Measurements from ENCODE around the gene SCAMP3.

SCAMP3 gene

DNA sequence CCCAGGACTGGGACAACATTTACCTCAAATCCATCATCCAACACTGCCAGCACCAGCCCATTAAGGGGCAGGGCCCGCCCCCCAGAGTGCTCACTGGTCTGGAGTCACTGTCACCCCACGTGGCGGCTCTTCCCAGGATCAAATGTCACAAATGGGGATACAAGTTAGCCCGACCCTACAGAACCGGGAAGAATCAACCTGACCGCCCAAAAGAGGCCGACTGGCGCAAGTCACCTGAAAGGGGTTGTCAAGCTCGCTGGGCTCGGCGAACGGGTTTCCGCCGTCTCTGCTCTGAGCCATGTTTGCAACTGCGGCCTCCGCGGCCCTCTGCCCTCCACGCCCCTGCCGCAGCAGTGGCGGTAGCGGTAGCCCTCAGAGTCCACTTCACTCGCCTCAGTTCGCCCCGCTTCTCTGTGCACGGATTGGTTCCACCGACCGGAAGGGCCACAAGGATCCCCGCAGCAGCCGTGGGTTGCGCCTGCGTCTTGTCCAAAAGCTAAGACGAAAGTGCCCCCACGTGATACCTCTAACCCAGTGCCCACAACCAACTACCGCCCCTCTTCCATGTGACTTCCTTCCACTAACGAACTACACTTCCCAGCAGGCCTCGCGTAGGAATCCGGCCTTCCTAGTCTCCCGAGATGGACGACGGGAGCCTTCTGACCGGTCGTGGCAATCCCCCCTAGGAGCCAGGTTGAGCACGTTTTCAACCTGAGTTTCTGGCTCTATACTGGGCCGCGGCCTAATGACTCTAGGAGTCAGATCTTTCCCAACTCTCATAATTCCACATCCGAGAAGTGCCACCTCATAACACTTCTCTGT, at the start of gene SCAMP3:
Gene SCAMP3 (minus strand): TSS at position 509 of the 822 bp plus-strand sequence. CDS start 209 bp downstream, at position 300.
- Mint-ChIP-seq H3K4me1 (peaks cover 18% of the 10 kb centered on the region), H3K9me3 (no peaks in the 10 kb centered on the region), H3K36me3 (ENCODE audit: low read depth) (peaks cover 65% of the 10 kb centered on the region), H3K27ac (peak within 1 kb of the TSS; percentile 64 to 86 (median 81)), H3K4me3 (peak within 1 kb of the TSS; percentile 96 to 97 (median 97)), H3K27me3 (ENCODE audit: low read depth) (no peaks in the 10 kb centered on the region)
- TF ChIP-seq, protein P1, sequence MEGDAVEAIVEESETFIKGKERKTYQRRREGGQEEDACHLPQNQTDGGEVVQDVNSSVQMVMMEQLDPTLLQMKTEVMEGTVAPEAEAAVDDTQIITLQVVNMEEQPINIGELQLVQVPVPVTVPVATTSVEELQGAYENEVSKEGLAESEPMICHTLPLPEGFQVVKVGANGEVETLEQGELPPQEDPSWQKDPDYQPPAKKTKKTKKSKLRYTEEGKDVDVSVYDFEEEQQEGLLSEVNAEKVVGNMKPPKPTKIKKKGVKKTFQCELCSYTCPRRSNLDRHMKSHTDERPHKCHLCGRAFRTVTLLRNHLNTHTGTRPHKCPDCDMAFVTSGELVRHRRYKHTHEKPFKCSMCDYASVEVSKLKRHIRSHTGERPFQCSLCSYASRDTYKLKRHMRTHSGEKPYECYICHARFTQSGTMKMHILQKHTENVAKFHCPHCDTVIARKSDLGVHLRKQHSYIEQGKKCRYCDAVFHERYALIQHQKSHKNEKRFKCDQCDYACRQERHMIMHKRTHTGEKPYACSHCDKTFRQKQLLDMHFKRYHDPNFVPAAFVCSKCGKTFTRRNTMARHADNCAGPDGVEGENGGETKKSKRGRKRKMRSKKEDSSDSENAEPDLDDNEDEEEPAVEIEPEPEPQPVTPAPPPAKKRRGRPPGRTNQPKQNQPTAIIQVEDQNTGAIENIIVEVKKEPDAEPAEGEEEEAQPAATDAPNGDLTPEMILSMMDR (IDR thresholded peaks at IDR 0.05; ENCODE audit: unreplicated experiment in 3 of 3), result no peak

DNA sequence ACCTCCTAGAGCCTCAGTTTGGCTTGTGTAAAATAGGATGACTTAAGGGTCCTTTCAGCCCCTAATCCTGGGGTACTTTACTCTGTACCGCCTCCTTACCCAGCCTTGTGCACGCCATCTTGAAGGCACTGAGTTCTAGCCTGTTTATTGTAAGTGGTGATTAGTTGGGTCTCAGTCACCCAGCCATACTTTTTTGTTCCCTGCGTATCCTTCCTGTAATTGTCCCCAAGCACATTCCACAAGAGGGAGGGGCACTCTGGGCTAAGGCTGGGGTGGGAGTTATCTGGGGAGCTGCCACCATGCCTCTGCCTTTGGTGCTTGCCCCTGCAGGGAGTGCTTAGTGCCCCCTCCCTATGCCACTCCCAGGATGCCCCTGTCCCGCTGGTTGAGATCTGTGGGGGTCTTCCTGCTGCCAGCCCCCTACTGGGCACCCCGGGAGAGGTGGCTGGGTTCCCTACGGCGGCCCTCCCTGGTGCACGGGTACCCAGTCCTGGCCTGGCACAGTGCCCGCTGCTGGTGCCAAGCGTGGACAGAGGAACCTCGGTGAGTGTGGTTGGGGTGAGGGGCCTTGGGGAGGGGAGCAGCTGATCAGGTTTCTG, 47.4 kb upstream of the SCAMP3 start:
- Mint-ChIP-seq H3K4me3 (peak overlapping the region; percentile 97 to 99 (median 97)), H3K27me3 (ENCODE audit: low read depth) (no peaks in the 10 kb centered on the region), H3K36me3 (ENCODE audit: low read depth) (peaks cover 24% of the 10 kb centered on the region), H3K4me1 (peaks cover 28% of the 10 kb centered on the region), H3K9me3 (no peaks in the 10 kb centered on the region), H3K27ac (peak overlapping the region; percentile 87 to 97 (median 96))
- TF ChIP-seq, protein P1 (IDR thresholded peaks at IDR 0.05; ENCODE audit: unreplicated experiment in 3 of 3), result no peak

- Mint-ChIP-seq H3K4me3 (peak within 1 kb of the TSS; percentile 97 to 99 (median 97)), H3K4me1 (peaks cover 28% of the 10 kb centered on the region)
Observed at GRCh38 chr1:155308493-155309422, 46.6 kb upstream of the SCAMP3 start, which contains the start of gene FDPS. Gene FDPS (plus strand): TSS chr1:155308866. CDS start chr1:155309790, 924 bp downstream.

DNA sequence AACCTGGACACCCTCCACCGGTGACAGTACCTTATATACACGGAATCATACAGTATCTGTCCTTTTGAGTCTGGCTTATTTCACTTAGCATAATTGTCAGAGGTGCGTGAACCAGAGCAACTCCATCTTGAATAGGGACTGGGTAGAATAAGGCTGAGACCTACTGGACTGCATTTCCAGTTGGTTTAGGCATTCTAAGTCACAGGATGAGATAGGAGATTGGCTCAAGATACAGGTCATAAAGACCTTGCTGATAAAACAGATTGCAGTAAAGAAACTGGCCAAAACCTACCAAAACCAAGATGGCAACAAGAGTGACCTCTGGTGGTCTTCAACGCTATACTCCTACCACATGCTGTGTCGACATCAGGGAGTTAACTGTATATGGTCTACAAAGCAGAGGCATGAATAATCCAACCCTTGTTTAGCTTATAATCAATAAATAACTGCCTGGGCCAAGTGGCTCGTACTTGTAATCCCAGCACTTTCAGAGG, 45.1 kb upstream of the SCAMP3 start:
- no peaks in the 10 kb centered on the region for H3K9me3 Mint-ChIP-seq
- peak overlapping the region; percentile 29 to 64 (median 59) for H3K4me3 Mint-ChIP-seq
- peak overlapping the region; percentile 67 to 96 (median 93) for H3K27ac Mint-ChIP-seq
- H3K27me3 Mint-ChIP-seq (ENCODE audit: low read depth), result no peaks in the 10 kb centered on the region
- TF ChIP-seq, protein P1 (IDR thresholded peaks at IDR 0.05; ENCODE audit: unreplicated experiment in 3 of 3), result peak in 2 of 3 experiments; percentile 17 to 50
- H3K36me3 Mint-ChIP-seq (ENCODE audit: low read depth), result peaks cover 13% of the 10 kb centered on the region
- H3K4me1 Mint-ChIP-seq, result peaks cover 22% of the 10 kb centered on the region

More at GRCh38 chr1:155308493-155309422, 46.6 kb upstream of the SCAMP3 start, which contains the start of gene FDPS:
- Mint-ChIP-seq H3K36me3 (ENCODE audit: low read depth) (peaks cover 24% of the 10 kb centered on the region), H3K27me3 (ENCODE audit: low read depth) (no peaks in the 10 kb centered on the region), H3K27ac (peak within 1 kb of the TSS; percentile 87 to 97 (median 96)), H3K9me3 (no peaks in the 10 kb centered on the region)
- TF ChIP-seq, protein P1 (IDR thresholded peaks at IDR 0.05; ENCODE audit: unreplicated experiment in 3 of 3), result peak in 1 of 3 experiments; percentile 8

DNA sequence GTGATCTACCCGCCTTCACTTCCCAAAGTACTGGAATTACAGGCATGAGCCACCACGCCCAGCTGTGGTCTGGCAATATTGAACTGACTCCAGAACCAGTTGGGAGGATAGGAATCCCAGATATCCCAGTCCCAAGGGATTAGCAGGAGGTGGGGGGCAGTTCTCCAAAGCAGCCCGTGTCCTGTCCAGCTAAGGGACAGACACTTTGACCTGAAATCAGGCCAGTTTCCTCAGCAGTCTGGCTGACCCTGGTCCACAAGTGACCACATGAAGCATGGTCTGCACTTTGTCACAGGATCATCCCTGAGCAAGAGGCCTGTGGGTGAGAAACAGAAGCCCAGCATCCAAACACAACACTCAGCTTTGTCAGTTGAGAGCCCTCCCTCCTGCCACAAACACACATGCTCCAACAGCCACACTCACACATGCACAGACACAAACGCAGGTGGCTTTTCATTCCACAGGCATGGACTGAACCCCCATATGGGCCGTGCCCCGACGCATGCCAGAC, 43.8 kb upstream of the SCAMP3 start:
- peak overlapping the region; percentile 11 to 40 (median 34) for H3K4me3 Mint-ChIP-seq
- no peaks in the 10 kb centered on the region for H3K9me3 Mint-ChIP-seq
- TF ChIP-seq, protein P1 (IDR thresholded peaks at IDR 0.05; ENCODE audit: unreplicated experiment in 3 of 3), result no peak
- peak overlapping the region in 2 of 3 experiments; percentile 54 to 84 for H3K27ac Mint-ChIP-seq
- peaks cover 18% of the 10 kb centered on the region for H3K4me1 Mint-ChIP-seq
- H3K36me3 Mint-ChIP-seq (ENCODE audit: low read depth), result peaks cover 4% of the 10 kb centered on the region
- no peaks in the 10 kb centered on the region for H3K27me3 Mint-ChIP-seq (ENCODE audit: low read depth)
